HG03575 (cell line): ENCODE data around the gene KLF1.
"Not testable (repeated sequence)": the region's sequence is repeated elsewhere in the genome, so short reads cannot be mapped to it uniquely, and the experiment has no call there.

Source experiments
- ATAC-seq: cut with Tn5 transposase; IDR thresholded peaks from one replicate; pipeline ENCODE4 v1.9.1; 2021; ENCODE audit not compliant: unreplicated experiment, insufficient number of reproducible peaks, low FRiP score; ENCODE audit errors: extremely low read depth

Gene KLF1

DNA sequence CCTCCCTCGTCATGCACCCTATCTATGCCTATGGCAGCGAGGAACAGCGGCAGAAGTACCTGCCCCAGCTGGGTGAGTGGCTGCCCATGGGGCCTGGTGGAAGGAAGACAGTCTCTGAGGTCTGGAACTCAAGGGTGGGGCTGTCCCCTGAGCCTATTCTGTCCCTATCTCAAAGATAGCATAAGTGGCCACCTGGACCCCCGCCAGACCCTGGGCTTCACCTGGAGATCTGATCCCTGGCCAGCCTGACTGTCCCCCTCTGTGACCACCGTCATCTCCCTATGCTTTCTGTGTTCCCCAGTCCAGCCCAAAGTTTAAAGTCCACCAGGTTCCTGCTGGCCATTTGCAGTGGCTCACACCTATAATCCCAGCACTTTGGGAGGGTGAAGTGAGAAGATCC, 6.6 kb upstream of the KLF1 start:
- no peak for ATAC-seq

DNA sequence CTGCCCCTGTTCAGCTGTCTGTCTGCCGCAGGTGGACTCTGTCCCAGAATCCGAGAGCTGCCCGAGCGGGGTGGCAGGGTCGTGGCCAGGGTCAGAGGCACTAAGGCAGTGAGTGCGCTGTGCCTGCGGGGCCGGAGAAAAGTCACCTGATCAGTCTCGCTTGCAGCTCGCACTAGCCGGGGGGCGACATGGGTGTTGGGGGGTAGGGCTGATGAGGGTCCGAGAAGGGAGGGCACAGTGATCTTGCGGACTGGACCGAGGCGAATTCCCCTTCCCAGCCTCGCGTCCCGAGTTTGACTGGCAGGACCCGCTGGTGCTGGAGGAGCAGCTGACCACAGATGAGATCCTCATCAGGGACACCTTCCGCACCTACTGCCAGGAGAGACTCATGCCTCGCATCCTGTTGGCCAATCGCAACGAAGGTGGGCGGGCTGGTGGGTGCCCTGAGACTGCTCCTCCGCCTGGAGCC, 4.6 kb upstream of the KLF1 start:
- no peak for ATAC-seq

DNA sequence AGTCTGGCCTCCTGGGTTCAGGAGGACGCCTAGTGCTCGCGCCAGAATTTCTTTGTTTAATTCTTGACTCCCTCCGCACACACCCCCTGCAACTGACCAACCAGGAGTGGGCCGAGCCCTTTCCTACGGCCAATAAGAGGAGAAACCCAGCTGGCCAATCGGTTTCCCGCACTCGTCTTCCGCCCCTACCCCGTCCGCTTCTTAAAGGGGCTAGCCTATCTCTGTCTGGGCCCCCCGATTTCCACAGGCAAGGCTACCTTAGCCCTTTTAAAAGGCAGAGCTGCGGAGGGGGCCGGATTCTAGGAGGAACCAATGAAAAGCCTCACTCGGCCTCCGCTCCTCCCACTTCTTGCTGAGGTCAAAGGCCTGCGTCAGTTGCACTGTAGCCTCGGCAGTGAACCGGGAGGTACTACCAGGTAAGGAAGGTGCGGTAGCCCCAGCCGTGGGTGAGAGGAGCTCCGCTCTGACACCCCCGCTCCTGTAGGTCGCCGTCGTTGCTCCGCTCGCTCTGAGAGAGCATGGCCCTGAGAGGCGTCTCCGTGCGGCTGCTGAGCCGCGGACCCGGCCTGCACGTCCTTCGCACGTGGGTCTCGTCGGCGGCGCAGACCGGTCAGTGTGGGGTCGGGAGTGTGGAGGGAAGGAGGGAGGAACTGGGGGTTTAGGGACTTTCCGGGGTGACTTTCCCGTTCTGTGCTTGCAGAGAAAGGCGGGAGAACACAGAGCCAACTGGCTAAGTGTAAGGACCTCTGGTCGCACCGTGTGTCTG, 4.0 kb upstream of the KLF1 start, which contains the start of gene GCDH:
TSS of gene GCDH (plus strand) at position 374 of the 766 bp plus-strand sequence. CDS start at position 519, 145 bp downstream.
- no peak for ATAC-seq

DNA sequence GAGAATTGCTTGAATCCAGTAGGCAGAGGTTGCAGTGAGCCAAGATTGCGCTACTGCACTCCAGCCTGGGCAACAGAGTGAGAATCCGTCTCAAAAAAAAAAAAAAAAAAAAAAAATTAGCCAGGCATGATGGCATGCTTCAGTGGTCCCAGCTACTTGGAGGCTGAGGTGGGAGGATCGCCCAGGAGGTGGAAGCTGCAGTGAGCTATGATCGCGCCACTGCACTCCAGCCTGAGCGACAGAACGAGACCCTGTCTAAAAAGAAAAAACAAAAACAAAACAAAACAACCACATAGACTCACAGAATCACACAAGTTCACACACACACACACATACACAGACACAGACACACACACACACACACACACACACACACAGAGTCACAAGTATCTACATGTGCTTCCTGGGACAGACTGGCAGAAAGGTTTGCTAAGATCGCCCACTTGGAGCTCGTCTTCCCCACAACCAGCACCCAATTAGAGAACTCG, 3.3 kb upstream of the KLF1 start:
- not testable (repeated sequence) for ATAC-seq

DNA sequence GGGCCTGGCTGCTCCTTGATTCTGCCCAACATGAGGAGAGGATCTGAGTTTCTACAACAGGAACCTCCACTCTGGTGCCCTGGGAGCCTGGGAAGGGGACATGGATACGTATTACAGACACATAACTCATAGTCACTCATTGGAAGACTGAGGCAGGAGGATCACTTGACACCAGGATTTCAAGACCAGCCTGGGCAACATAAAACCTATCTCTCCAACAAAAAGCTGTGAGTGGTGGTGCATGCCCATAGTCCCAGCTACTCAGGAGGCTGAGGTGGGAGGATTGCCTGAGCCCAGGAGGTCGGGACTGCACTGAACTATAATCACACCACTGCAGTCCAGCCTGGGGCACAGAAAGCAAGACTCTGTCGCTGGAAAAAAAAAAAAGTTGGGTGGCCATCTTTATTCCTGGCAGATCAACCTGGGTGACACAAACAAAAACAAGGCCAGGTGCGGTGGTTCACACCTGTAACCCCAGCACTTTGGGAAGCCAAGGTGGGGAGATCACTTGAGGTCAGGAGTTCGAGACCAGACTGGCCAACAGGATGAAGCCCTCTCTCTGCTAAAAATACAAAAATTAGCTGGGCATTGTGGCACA, 1.1 kb upstream of the KLF1 start:
- no peak for ATAC-seq

DNA sequence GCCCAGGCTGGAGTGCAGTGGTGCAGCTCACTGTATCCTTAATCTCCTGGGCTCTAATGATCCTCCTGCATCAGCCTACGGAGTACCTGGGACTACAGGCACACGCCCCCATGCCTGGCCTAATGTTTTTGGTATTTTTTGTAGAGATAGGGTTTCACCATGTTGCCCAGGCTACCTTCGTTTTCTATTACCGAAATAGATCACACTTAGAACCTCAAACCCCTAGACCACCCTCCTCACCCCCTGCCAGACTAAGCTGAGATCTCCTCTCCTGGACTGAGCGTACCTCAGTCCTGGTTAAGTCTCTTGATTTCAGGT, 391 bp downstream of the KLF1 start:
- ATAC-seq, result no peak

DNA sequence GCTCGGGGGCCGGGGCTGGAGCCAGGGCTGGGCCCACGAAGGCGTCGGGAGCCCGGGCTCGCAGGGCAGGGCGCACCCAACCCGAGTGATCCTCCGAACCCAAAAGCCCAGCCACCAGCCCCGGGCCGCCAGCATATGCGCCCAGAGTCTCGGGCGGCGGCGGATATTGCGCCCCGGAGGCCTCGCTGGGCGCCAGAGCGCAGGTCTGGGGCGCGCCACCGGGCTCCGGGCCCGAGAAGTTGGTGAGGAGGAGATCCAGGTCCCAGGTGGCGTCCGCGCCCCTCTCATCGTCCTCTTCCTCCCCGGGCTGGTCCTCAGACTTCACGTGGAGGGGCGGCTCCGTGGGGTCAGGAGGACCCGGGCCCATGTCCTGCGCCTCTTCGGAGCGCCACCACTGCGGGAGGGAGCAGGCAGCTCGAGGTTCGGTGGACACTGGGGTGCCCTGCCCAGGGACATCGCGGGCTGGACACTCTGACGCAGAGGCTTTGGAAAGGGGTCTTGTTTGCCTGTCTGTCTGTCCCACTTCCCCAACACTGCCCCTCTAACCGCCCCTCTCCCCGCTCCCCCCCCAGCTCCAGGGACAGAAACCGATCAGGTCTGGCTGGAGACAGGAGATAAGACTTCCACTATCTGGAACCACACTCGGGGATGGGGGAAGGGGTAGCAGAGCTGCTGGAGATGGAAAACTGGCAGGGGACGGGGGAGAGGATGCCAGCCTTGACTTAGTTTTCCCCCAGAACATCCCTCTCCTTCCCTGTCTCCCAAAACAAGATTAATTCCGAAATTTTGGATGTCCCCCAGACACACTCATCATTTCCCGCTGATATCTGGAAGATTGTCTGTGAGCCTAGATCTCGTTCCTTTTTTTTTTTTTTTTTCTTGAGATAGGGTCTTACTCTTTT, 1.0 kb downstream of the KLF1 start:
- ATAC-seq, result no peak

DNA sequence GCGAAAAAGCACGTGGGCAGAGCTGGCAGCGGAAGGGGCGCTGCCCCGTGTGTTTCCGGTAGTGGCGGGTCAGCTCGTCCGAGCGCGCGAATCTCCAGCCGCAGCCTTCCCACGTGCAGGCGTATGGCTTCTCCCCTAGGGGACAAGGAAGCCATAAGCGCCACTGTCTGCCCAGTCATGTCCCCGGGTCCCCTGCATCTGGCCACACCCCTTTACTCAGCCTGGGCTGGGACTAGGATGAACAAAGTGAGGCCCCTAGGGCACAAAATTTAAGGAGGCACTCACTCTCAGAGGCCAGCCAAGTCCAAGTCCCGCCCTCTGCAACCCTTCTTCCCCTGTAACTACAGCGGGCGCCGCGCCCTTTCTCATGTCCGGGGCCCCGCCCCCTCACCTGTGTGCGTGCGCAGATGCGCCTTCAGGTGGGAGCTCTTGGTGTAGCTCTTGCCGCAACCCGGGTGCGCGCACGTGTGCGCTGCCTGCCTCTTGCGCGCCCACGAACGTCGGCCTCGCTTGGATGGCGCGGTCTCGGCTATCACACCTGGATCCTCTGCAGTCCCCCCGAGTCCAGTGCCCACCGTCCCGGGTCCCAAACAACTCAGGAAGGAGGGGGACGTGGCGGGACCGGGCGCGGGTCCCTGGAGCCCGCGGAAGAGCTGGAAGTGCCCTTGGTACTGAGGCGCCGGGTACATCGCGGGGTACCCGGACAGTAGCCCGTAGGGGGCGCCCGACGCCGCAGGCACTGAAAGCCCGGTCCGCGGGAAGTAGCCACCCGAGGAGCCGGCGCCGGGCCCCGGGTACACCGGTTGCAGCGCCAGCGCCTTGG, 1.9 kb downstream of the KLF1 start:
- ATAC-seq, result no peak

DNA sequence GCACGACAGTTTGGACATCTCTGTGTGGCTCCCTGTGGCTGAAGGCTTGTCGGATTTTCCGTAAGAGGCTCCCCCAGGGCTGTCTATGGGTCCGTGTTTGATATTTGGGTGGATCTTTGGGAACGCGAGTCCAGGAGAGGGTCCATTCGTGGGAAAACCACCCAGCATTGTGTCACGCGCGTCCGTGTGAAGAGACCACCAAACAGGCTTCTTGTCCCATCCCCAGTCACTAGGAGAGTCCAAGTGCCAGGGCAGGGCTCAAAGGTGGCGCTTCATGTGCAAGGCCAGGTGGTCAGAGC, 2.4 kb downstream of the KLF1 start:
- ATAC-seq, result no peak

DNA sequence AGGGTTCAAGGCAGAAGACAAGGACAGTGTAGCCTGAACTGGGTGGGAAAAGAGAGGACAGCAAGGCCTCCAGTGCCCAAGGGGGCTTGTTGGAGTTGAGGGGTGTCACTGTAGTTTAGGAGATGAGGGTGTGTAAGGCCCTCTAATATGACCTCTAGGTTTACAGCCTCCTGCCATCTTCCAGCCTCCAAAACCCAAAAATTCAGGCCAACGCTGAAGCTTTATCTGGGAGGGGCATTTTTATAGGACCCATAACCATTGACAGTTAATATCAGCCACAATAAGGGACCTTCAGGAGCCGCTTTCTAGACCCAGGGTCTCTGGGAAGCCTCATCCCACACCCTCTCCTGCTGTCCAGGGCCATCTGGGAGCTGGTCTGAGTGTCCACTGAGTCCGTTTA, 2.8 kb downstream of the KLF1 start:
- no peak for ATAC-seq

DNA sequence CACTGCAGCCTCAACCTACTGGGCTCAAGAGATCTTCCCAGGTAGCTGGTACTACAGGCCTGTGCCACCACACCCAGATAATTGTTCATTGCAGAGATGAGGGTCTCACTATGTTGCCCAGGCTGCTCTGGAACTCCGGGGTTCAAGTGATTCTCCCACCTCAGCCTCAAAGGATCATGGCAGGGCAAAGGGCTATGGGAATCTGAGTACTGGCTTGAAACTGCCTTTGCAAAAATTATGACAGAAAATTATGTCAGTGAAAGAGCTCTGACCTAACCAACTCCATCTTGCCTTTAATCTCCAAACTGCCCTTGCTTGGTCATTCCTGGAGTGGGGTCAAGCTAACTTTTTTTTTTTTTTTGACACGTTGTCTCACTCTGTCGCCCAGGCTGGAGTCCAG, 4.4 kb downstream of the KLF1 start:
- no peak for ATAC-seq

DNA sequence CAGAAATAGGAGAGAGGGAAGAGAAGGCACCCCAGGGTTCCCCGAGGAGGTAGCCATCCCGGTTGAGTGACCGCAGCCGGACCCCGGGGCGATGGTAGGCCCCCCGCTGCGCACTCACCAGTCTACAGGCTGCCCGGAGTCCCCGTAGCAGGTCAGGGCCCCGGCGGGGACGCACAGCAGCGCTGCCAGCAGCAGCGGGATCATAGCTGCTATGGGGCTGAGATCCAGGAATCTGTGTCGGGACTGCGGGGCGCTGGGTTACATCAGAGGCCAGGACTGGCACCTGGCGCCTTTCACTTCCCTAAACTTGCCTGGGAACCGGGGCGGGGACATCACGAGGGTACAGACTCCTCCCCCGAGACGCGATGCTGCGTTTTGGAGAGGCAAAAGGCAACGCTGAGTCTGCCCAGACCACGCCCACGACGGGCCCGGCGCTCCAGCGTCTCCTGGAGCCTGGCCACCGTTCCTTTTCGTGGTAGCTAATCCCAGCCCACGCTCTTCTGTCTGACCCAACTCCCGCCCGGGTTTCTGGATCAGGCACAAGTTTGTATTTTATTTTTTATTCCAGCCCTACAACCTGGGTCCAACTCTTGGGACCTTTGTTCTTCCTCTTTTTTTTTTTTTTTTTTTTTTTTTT, 5.7 kb downstream of the KLF1 start, which contains the start of gene DNASE2:
TSS of gene DNASE2 (minus strand) at position 278 of the 637 bp plus-strand sequence. CDS start at position 204, 74 bp downstream.
- ATAC-seq, result no peak

DNA sequence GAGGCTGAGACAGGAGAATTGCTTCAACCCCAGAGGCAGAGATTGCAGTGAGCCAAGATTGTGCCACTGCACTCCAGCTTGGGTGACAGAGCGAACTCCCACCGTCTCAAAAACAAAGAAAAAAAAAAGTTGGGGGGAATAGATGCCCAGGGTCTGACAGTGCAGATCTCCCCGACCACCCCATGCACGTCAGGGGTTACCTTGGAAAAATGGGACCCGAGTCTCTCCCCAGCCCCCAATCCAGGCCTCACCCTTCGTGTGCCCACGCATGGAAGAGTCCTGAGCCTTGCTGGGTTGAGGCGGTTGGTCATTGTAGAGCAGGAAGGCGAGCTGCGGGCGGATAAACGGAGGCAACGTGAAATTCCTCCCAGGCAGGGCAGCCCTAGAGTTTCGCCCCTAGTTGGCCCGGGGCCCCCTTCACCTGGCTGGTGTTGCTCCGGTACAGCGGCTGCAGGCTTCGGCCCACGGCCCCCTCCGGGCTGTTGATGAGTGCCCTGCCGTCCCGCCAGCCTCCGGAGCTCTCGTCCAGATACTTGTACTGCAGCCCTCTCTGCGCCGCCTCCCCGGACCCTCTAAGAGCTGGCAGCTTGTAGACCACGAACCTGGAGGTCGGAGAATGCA, 6.3 kb downstream of the KLF1 start:
- no peak for ATAC-seq

DNA sequence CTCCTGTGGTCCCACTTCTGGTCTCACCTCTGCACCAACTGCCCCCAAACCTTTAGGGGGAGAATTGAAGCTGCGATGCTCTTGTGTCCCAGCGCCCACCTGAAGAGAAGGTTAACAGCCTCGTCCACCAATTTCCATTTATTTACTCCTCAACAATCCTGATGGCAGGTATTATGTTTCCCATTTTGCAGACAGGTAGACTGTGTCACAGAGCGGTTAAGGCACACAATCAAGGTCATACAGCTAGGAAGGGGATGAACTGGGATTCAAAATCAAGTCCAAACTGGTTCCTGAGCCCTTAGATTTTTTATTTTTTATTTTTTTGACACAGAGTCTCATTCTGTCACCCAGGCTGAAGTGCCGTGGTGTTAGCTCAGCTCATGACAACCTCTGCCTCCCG, 11.9 kb downstream of the KLF1 start:
- ATAC-seq, result no peak

DNA sequence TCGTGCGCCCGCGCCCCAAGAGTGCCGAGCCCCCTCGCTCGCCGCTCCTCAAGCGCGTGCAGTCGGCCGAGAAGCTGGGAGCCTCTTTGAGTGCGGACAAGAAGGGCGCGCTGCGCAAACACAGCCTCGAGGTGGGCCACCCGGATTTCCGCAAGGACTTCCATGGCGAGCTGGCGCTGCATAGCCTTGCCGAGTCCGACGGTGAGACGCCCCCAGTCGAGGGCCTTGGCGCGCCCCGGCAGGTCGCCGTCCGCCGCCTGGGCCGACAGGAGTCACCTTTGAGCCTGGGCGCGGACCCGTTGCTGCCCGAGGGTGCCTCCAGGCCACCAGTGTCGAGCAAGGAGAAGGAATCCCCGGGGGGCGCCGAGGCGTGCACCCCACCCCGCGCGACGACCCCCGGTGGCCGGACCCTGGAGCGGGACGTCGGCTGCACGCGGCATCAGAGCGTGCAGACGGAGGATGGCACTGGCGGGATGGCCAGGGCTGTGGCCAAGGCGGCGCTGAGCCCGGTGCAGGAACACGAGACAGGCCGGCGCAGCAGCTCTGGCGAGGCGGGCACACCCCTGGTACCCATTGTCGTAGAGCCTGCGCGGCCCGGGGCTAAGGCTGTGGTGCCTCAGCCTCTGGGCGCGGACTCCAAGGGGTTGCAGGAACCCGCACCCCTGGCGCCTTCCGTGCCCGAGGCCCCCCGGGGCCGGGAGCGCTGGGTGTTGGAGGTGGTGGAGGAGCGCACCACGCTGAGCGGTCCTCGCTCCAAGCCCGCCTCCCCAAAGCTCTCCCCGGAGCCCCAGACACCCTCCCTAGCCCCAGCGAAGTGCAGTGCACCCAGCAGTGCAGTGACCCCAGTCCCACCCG, 12.9 kb downstream of the KLF1 start:
- no peak for ATAC-seq

DNA sequence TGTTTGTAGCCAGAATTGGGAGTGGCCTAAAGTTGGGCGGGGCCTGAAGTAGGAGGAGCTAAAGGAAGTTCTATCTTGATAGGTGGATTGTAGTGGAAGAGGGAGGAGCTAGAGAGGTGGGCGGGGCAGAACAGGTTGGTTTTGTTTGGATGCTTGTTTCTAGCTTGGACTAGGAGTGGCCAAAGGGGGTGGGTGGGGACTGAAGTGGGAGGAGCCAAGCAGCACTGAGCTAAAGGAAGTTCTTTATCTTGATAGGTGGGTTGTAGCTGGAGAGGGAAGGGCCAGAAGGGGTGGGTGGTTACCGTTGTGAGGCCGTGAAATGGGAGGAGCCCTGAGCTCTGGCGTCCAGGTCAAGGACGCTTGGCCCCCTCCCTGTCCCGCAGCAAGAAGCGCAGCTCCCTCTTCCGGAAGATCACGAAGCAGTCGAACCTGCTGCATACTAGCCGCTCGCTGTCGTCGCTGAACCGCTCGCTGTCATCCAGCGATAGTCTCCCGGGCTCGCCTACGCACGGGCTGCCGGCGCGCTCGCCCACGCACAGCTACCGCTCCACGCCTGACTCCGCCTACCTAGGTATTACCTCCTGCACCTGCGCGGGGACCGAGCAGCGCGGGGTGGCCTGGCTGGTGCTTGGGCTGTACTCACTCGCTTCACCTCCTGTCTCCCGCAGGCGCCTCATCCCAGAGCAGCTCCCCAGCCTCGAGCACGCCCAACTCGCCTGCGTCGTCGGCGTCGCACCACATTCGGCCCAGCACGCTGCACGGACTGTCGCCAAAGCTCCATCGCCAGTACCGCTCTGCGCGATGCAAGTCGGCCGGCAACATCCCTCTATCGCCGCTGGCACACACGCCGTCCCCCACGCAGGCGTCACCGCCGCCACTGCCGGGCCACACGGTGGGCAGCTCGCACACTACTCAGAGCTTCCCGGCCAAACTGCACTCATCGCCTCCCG, 13.8 kb downstream of the KLF1 start:
- no peak for ATAC-seq
